Heart right ventricle (tissue), 16 donors: ENCODE data around the gene TM4SF1. TPM values are rescaled to one million over a fixed set of nuclear protein-coding genes. Genes with fewer than 3 reads are reported as not detected.

Experiments used
- ATAC-seq, 8 donors: fragments of 200-7000 bp; cut with Tn5 transposase; one replicate each; pipeline ENCODE4 v1.9.1; 2020; ENCODE audit warnings: mild to moderate bottlenecking in 8 of 8, moderate library complexity in 8 of 8, moderate number of reproducible peaks in 1 of 8
- DNase-seq, 2 donors: peaks; one replicate each; pipeline ENCODE4 v3.0.0-alpha.2; 2020
- H3K27ac ChIP-seq, 10 donors: fragments of 200-600 bp; sonication (generic) in 2 of 10; one replicate each; pipeline versions ENCODE4 v1.5.0 to v1.8.0; 2020 to 2022; ENCODE audit warnings: mild to moderate bottlenecking in 3 of 10
- H3K27me3 ChIP-seq, 7 donors: fragments of 200-600 bp; one replicate each; pipeline ENCODE4 v1.8.0; 2021 to 2022; ENCODE audit warnings: mild to moderate bottlenecking in 2 of 7
- H3K36me3 ChIP-seq, 9 donors: fragments of 200-600 bp; sonication (generic) in 1 of 9; one replicate each; pipeline versions ENCODE4 v1.5.0 to v1.8.0; 2020 to 2022; ENCODE audit warnings: mild to moderate bottlenecking in 2 of 9
- H3K4me1 ChIP-seq, 9 donors: fragments of 200-600 bp; sonication (generic) in 1 of 9; one replicate each; pipeline versions ENCODE4 v1.5.0 to v1.8.0; 2020 to 2022; ENCODE audit warnings: mild to moderate bottlenecking in 4 of 9
- H3K4me3 ChIP-seq, 10 donors: fragments of 200-600 bp; sonication (generic) in 2 of 10; one replicate each; pipeline versions ENCODE4 v1.5.0 to v1.8.0; 2020 to 2022; ENCODE audit warnings: mild to moderate bottlenecking in 7 of 10, moderate library complexity in 2 of 10
- H3K9me3 ChIP-seq, 11 donors: fragments of 200-600 bp in 10 of 11; sonication (generic) in 2 of 11; one replicate each; pipeline versions ENCODE4 v1.5.0 to v1.8.0; 2013 to 2022; ENCODE audit warnings: mild to moderate bottlenecking in 2 of 11, control low read depth in 1 of 11, moderate library complexity in 1 of 11
- WGBS, 2 donors: extraction: QIAGEN DNeasy Blood & Tissue Kit; methylation state at CpG; one replicate each; pipeline ENCODE4 v1.1.7; 2013; ENCODE audit warnings: inconsistent platforms in 1 of 2; 5-methylcytosine and 5-hydroxymethylcytosine counted together
- intact Hi-C, 10 donors: fragments of 100-400 bp; cut with DNase I; formaldehyde crosslinking; loops; one replicate each; pipeline versions ENCODE4 v1.11.1 to v1.14.2; 2022
- polyA plus RNA-seq, 2 donors: library from polyadenylated mRNA; stranded (reverse); fragments of 200-250 nt; gene quantifications; one replicate each; pipeline ENCODE4 v1.2.3, GENCODE V29; 2013
- total RNA-seq, 10 donors: library from RNA; stranded (reverse); fragmentation: NEBNext Ultra II Directional in 3 of 10; extraction: Animal tissue kit (Norgen Biotek cat#: 25700) in 3 of 10; gene quantifications; one replicate each; pipeline versions ENCODE4 v1.2.1 to v1.2.4, GENCODE V29; 2021 to 2023
- TF ChIP-seq, protein P1 (sequence below), 9 donors: fragments of 200-600 bp; sonication (generic) in 2 of 9; IDR thresholded peaks; one replicate each; pipeline versions ENCODE4 v1.5.0 to v1.8.0; 2021 to 2022; ENCODE audit warnings: antibody characterized with exemption in 9 of 9, mild to moderate bottlenecking in 5 of 9, moderate library complexity in 1 of 9
- donor health status: Arrhythmogenic right ventricular cardiomyopathy.
- donor health status: ischemic (EF 13 %, LVEDD 7.1; RV severe dilation, severe dysfunction).
- donor health status: healthy with polysubstance abuse.
- donor health status: DM: no; HTN: yes; CAD: no.
- donor health status: DM: no; HTN: no; CAD: no.
- donor health status: ischemic (EF 25% LVEDD 6.9; RV normal size, moderate dysfunction).
- donor health status: ischemic (EF 25% LVEDD 5.7; RV mildly dilated, moderate dysfunction).
- donor health status: healthy.
- donor health status: DM: yes; HTN: yes; CAD: no.
- donor health status: Ischemic cardiomyopathy.
- donor health status: ischemic (EF 35%, LVEDD 5.7; RV mildly dilated, moderate dysfunction).
- donor health status: nonischemic (EF 11% LVEDD 7.7; RV severe dilation, severe dysfunction).
- donor health status: DM: yes; HTN: yes; CAD: no.
- donor health status: PGD.
- donor health status: ischemic (EF 29% LVEDD 5.4; RV normal size, mild dysfunction).
- donor health status: nonischemic (EF 23%, LVEDD 6.1; RV moderate dilation, normal function).

Gene TM4SF1
- total and polyA plus RNA-seq, 12 donors, result 63.6 to 142 (median 104) TPM

DNA sequence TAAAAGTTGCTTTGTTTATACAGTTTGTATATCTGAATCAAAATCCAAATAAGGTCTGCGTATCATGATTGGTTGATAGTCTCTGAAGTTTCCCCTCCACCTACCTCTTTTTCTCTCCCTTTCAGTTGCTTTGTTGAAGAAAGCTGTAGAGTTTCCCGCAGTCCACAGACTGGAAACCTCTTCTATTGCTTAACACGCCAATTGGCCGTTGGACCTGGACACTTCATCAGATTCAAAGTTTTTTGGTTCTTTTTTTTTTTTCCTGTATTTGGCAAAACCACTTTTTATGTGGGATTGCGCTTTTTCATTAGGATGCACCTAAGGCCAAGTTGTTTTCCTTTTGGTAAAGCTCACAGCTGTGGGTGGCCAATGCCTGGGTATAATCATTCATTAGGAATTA, 14.5 kb upstream of the TM4SF1 start:
- H3K4me1 ChIP-seq, result peaks cover 0 to 56% (median 30%) of the 10 kb centered on the region in 9 donors
- 75 to 78% methylated on average over 5 of the region's 5 CpGs for WGBS, 2 donors
- H3K27me3 ChIP-seq, result no peaks in the 10 kb centered on the region
- peaks cover 0 to 5% (median 0%) of the 10 kb centered on the region in 11 donors for H3K9me3 ChIP-seq
- peak overlapping the region in 1 of 10 donors; percentile 40 for H3K27ac ChIP-seq
- TF ChIP-seq, protein P1, sequence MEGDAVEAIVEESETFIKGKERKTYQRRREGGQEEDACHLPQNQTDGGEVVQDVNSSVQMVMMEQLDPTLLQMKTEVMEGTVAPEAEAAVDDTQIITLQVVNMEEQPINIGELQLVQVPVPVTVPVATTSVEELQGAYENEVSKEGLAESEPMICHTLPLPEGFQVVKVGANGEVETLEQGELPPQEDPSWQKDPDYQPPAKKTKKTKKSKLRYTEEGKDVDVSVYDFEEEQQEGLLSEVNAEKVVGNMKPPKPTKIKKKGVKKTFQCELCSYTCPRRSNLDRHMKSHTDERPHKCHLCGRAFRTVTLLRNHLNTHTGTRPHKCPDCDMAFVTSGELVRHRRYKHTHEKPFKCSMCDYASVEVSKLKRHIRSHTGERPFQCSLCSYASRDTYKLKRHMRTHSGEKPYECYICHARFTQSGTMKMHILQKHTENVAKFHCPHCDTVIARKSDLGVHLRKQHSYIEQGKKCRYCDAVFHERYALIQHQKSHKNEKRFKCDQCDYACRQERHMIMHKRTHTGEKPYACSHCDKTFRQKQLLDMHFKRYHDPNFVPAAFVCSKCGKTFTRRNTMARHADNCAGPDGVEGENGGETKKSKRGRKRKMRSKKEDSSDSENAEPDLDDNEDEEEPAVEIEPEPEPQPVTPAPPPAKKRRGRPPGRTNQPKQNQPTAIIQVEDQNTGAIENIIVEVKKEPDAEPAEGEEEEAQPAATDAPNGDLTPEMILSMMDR (IDR thresholded peaks at IDR 0.05), result no peak
- no peak overlapping the region for H3K4me3 ChIP-seq
- no peaks in the 10 kb centered on the region for H3K36me3 ChIP-seq
- DNase-seq, result no peak
- no peak for ATAC-seq
- intact Hi-C loops, result loop anchor here in 8 of 10 donors (2.0 to 10.0 kb wide), 7 partner anchors 40 to 93 kb away; partner anchors contain the start of gene TM4SF4 (in 1 of the 8)

DNA sequence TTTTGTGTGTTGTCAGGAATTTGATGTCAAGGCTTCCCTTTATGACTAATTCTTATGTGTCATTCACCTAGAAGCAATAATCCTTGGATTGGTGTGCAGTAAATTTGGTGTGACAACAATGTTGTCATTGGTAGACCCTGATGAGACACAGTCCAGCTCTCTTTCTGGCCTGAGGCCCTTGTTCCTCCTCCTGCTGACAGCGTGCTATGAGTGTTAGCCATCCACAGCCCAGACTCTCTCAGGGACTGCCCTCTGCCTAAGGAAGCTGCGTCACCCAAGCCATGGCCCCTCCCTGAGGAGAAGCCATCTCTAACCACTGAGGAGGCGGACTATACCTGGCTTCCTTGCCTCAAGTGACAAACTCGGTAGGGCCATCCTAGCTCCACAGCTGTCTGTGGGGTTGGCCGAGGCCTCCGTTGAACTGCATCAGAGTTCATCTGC, 13.3 kb upstream of the TM4SF1 start:
- ATAC-seq (no peak), DNase-seq (no peak)
- Histone ChIP-seq H3K27ac (peak overlapping the region in 1 of 10 donors; percentile 23), H3K4me3 (no peak overlapping the region), H3K9me3 (peaks cover 0 to 5% (median 0%) of the 10 kb centered on the region in 11 donors), H3K36me3 (no peaks in the 10 kb centered on the region), H3K27me3 (no peaks in the 10 kb centered on the region), H3K4me1 (peaks cover 2 to 61% (median 37%) of the 10 kb centered on the region in 9 donors)
- intact Hi-C loops, result loop anchor here in 7 of 10 donors (5.0 to 10.0 kb wide), 5 partner anchors 38 to 94 kb away; partner anchors contain the start of gene TM4SF4 (in 1 of the 7)
- WGBS, 2 donors, result 76 to 82% methylated on average over 6 of the region's 6 CpGs
- TF ChIP-seq, protein P1 (IDR thresholded peaks at IDR 0.05), result no peak

DNA sequence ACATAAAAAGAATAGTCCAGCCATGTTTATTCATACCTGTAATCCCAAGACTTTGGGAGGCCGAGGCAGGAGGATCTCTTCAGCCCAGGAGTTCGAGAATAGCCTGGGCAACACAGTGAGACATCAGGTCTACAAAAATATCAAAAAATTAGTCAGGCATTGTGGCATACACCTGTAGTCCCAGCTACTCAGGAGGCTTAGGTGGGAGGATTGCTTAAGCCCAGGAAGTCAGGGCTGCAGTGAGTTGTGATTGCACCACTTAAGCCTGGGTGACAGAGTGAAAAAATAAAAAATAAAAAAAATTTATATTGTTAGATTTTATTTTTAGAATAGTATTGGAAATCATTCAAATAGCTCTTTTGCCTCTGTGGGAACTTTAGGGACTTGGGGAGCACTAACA, 12.8 kb upstream of the TM4SF1 start:
- peaks cover 0 to 5% (median 0%) of the 10 kb centered on the region in 11 donors for H3K9me3 ChIP-seq
- peaks cover 2 to 61% (median 42%) of the 10 kb centered on the region in 9 donors for H3K4me1 ChIP-seq
- no peak overlapping the region for H3K27ac ChIP-seq
- no peaks in the 10 kb centered on the region for H3K27me3 ChIP-seq
- ATAC-seq (no peak), DNase-seq (no peak)
- WGBS, 2 donors, result 93 to 96% methylated on average over 2 of the region's 2 CpGs
- TF ChIP-seq, protein P1 (IDR thresholded peaks at IDR 0.05), result no peak
- H3K4me3 ChIP-seq, result no peak overlapping the region
- intact Hi-C loops, result loop anchor here in 7 of 10 donors (5.0 to 10.0 kb wide), 5 partner anchors 38 to 95 kb away; partner anchors contain the start of gene TM4SF4 (in 1 of the 7)
- H3K36me3 ChIP-seq, result no peaks in the 10 kb centered on the region

DNA sequence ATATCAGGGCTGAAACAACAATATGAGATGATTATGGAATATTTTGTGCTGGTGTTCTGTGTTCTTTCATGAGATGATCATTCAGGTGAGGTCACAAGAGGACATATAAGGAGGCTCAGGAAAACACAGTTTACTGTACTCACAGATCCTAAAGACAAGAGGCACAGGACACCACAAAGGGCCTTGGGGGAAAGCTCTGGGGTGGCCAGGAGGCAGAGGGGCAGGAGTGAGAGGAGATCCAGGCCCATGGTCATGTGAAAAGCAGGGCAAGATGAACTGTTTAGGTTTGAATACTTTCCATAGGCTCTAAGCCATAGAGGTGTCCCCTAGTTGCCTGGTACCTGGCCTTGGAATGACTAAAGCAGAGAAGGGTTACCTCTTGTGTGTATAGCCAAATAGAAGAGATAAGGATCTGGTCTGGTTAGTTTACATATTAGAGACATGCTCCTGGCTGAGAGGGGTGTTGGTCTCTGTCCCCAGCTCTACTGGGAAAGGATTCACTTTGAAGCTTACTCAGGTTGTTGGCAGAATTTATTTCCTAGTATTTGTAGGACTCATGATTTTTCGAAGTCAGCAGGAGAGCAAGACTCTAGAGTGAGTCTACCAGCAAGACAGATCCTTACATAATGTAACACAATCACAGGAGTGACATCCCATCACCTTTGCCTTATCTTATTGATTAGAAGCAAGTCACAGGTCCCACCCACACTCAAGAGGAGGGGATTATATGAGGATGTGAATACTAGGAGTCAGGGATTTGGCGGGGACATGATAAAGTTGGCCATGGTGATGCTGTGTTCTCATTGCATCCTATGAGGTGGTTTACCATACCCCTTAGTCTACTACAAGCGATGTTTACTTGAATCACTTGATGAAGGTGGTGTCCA, 11.3 kb upstream of the TM4SF1 start:
- H3K27me3 ChIP-seq, result no peaks in the 10 kb centered on the region
- no peak overlapping the region for H3K4me3 ChIP-seq
- H3K4me1 ChIP-seq, result peaks cover 2 to 54% (median 32%) of the 10 kb centered on the region in 9 donors
- DNase-seq (no peak), ATAC-seq (no peak)
- peaks cover 0 to 5% (median 0%) of the 10 kb centered on the region in 11 donors for H3K9me3 ChIP-seq
- WGBS, 2 donors, result 92% methylated on average over 3 of the region's 3 CpGs
- no peaks in the 10 kb centered on the region for H3K36me3 ChIP-seq
- peak overlapping the region in 9 of 10 donors; percentile 6 to 87 (median 74) for H3K27ac ChIP-seq
- TF ChIP-seq, protein P1 (IDR thresholded peaks at IDR 0.05), result no peak
- intact Hi-C loops, result loop anchor here in 2 of 10 donors (5.0 kb wide), 2 partner anchors 36 to 46 kb away; no protein-coding TSS in a partner anchor
